H1 (cell line): ENCODE measurements around the gene WAC. TPM values are rescaled to one million over a fixed set of nuclear protein-coding genes. Genes with fewer than 3 reads are reported as not detected.
A peak's percentile ranks its signal among the peaks of the same experiment; 100 is the strongest.

Experiments
- ASH2L ChIP-seq: fragments of 200-600, 300-600 bp; sonication (generic); IDR thresholded peaks from one replicate; pipeline ENCODE4 v1.7.1; 2017; ENCODE audit warnings: low read length
- BACH1 ChIP-seq: IDR thresholded peaks from 2 replicates; pipeline ENCODE4 v1.6.1; 2012; ENCODE audit warnings: low read length, improper control_type of control experiment
- CHD1 ChIP-seq: IDR thresholded peaks from 2 replicates; pipeline ENCODE4 v1.6.1; 2012; ENCODE audit warnings: low read depth, low read length, improper control_type of control experiment
- MAFK ChIP-seq: IDR thresholded peaks from 2 replicates; pipeline ENCODE4 v1.6.1; 2012; ENCODE audit warnings: low read depth, mild to moderate bottlenecking, improper control_type of control experiment, low read length
- MAX ChIP-seq: IDR thresholded peaks from 2 replicates; pipeline ENCODE4 v1.6.1; 2012; ENCODE audit warnings: inconsistent platforms
- PHF8 ChIP-seq: fragments of 200-600 bp; sonication (generic); conservative IDR thresholded peaks from 2 replicates; pipeline ENCODE4 v1.7.1; 2012; ENCODE audit warnings: low read depth, mild to moderate bottlenecking, inconsistent platforms, low read length, moderate library complexity
- POLR2A ChIP-seq, 2 experiments: IDR thresholded peaks; 1 replicate in 1 of 2; 2 replicates in 1 of 2; pipeline ENCODE4 v1.6.1; 2011; ENCODE audit warnings: low read depth in 2 of 2, low read length in 2 of 2, mild to moderate bottlenecking in 2 of 2; ENCODE audit errors: control extremely low read depth in 1 of 2
- POLR2AphosphoS5 ChIP-seq: IDR thresholded peaks from 2 replicates; pipeline ENCODE4 v1.6.1; 2011; ENCODE audit warnings: low read depth, low read length
- RAD21 ChIP-seq, 2 experiments: IDR thresholded peaks in 1 of 2; conservative IDR thresholded peaks in 1 of 2; 2 replicates each; pipeline ENCODE4 v1.6.1; 2011; ENCODE audit warnings: low read depth in 2 of 2, low read length in 2 of 2, improper control_type of control experiment in 1 of 2, inconsistent platforms in 1 of 2, mild to moderate bottlenecking in 1 of 2, moderate library complexity in 1 of 2
- RBBP5 ChIP-seq: IDR thresholded peaks from 2 replicates; pipeline ENCODE4 v1.7.1; 2012; ENCODE audit warnings: low read depth, mild to moderate bottlenecking, inconsistent platforms, low read length, moderate library complexity, borderline replicate concordance
- RFX5 ChIP-seq: IDR thresholded peaks from 2 replicates; pipeline ENCODE4 v1.6.1; 2011; ENCODE audit warnings: low read depth, low read length, improper control_type of control experiment, borderline replicate concordance
- SAP30 ChIP-seq: fragments of 300-600 bp; sonication (generic); IDR thresholded peaks from 2 replicates; pipeline ENCODE4 v1.7.1; 2012; ENCODE audit warnings: low read length, moderate library complexity, mild to moderate bottlenecking, inconsistent platforms; ENCODE audit not compliant: insufficient read depth, insufficient replicate concordance
- SIN3A ChIP-seq, 2 experiments: IDR thresholded peaks in 1 of 2; conservative IDR thresholded peaks in 1 of 2; 2 replicates each; pipeline ENCODE4 v1.6.1; 2011 to 2012; ENCODE audit warnings: low read length in 2 of 2, improper control_type of control experiment in 1 of 2, low read depth in 1 of 2, mild to moderate bottlenecking in 1 of 2
- SP4 ChIP-seq: IDR thresholded peaks from 2 replicates; pipeline ENCODE4 v1.6.1; 2012; ENCODE audit warnings: low read length, inconsistent platforms
- TAF1 ChIP-seq: IDR thresholded peaks from 2 replicates; pipeline ENCODE4 v1.6.1; 2011; ENCODE audit warnings: mild to moderate bottlenecking, low read depth, low read length
- TAF7 ChIP-seq: optimal IDR thresholded peaks from 2 replicates; pipeline ENCODE3; 2011; ENCODE audit warnings: low read depth, mild to moderate bottlenecking, inconsistent platforms, low read length, moderate library complexity, borderline replicate concordance
- TBP ChIP-seq: IDR thresholded peaks from 2 replicates; pipeline ENCODE4 v1.6.1; 2011; ENCODE audit warnings: low read depth, low read length, improper control_type of control experiment
- polyA plus RNA-seq, 7 experiments: library from polyadenylated mRNA; depleted of rRNA in 3 of 7; stranded (reverse) in 5 of 7; unstranded in 2 of 7; fragments of >200 nt in 5 of 7; fragments of 200-250 nt in 2 of 7; gene quantifications; 1 replicate in 5 of 7; 2 replicates in 1 of 7; 4 replicates in 1 of 7; pipeline versions ENCODE4 v1.2.1 to v1.2.3, GENCODE V29; 2011 to 2013; ENCODE audit warnings: missing spikeins in 2 of 7, mixed read lengths in 2 of 7
- total RNA-seq: library from RNA; stranded (reverse); fragmentation: NEBNext Ultra II Directional; extraction: Animal tissue kit (Norgen Biotek cat#: 25700); gene quantifications from 2 replicates; pipeline ENCODE4 v1.2.1, GENCODE V29; 2021
- TF ChIP-seq, protein P1 (sequence below): IDR thresholded peaks from 2 replicates; pipeline ENCODE4 v1.6.1; 2012; ENCODE audit warnings: low read length, inconsistent platforms

The WAC gene
- total and polyA plus RNA-seq, 2 of the 8 experiments (the other 6 are each of a cell fraction or from before 2014, with no cell fraction given), result 72.9 to 128 TPM

DNA sequence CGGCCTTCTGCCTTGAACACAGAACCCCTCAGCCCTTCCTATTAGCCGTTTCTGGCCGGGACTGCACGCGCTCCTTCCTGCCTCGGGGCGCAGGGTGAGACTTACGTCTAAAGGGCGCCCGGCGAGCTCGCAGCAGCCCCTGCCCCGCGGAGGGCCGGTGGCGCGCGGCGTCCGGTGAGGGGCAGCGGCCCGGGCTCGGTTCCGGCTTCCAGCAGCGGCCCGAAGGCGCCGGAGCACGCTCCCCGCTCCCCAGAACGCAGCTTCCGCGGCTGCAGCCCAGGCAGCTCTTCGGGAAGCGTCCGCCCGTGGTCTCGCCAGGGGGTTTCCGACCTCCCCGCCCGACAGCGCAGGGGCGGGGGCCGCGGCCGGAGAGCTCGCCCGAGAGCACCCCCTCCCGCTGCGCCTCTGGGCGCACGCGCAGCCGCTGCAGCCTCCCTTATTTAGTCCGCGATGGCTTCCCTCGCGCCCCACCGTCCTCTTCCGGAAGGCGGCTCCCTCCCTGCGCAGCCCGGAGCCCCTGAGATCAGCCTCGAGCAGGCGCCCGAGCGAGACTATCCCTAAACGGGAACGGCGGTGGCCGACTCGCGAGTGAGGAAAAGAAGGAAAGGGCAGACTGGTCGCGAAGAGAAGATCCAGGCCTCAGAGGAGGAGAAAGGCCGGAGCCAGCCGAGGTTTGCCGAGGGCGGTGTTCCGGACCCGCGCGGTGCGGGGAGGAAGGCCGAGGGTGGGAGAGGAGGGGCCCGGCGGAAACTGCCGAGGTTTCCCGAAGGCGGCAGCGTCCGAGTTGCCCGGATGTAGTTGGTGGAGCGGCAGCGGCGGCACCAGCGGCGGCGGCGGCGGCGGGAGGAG, at the start of gene WAC (continued):
- TF ChIP-seq, protein P1, sequence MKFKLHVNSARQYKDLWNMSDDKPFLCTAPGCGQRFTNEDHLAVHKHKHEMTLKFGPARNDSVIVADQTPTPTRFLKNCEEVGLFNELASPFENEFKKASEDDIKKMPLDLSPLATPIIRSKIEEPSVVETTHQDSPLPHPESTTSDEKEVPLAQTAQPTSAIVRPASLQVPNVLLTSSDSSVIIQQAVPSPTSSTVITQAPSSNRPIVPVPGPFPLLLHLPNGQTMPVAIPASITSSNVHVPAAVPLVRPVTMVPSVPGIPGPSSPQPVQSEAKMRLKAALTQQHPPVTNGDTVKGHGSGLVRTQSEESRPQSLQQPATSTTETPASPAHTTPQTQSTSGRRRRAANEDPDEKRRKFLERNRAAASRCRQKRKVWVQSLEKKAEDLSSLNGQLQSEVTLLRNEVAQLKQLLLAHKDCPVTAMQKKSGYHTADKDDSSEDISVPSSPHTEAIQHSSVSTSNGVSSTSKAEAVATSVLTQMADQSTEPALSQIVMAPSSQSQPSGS, result peak; percentile 43; the same call in 1 of the 2 replicates
- TF ChIP-seq SIN3A (conservative IDR thresholded peaks at IDR 0.05 in 1 of 2, IDR thresholded peaks at IDR 0.05 in 1 of 2; ENCODE audit: low read depth in 1 of 2, low read length in 2 of 2) (peak in 1 of 2 experiments; percentile 6; a peak in 1 of 4 replicates), ASH2L (peak; percentile 96), POLR2A (IDR thresholded peaks at IDR 0.05; ENCODE audit: control extremely low read depth in 1 of 2, low read depth in 2 of 2, low read length in 2 of 2) (peak; percentile 85 to 86), TAF1 (peak; percentile 93), RAD21 (IDR thresholded peaks at IDR 0.05 in 1 of 2, conservative IDR thresholded peaks at IDR 0.05 in 1 of 2; ENCODE audit: low read depth in 2 of 2, low read length in 2 of 2) (no peak), PHF8 (peak; percentile 100), SAP30 (no peak), RFX5 (no peak), MAX (peak; percentile 52), MAFK (no peak), TBP (peak; percentile 88), RBBP5 (peak; percentile 59; the same call in 1 of the 2 replicates), BACH1 (no peak), TAF7 (peak; percentile 93), POLR2AphosphoS5 (peak; percentile 59; the same call in 1 of the 2 replicates), CHD1 (no peak), SP4 (peak; percentile 73; the same call in 1 of the 2 replicates)
